ENCODE results near the gene PIR.

PIR gene

DNA sequence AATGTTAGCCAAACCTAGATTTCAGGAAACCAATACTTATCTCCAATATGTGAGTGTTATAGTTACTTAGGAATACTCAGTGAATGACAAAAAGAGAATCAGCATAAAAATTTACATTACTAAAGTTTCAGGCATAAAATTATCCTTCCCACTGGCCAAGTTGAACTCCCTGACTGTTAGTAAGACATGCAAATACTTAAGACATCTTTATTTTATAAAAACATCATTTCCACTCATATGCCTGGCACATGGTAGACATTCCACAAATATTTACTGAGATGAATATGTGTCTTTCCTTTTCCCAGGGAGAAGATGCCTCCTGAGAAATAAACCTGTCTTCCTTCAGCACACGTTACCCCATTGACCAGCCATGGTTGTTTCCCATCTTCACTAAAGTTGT, 116.2 kb downstream of the PIR start:
- TF ChIP-seq, protein P1, sequence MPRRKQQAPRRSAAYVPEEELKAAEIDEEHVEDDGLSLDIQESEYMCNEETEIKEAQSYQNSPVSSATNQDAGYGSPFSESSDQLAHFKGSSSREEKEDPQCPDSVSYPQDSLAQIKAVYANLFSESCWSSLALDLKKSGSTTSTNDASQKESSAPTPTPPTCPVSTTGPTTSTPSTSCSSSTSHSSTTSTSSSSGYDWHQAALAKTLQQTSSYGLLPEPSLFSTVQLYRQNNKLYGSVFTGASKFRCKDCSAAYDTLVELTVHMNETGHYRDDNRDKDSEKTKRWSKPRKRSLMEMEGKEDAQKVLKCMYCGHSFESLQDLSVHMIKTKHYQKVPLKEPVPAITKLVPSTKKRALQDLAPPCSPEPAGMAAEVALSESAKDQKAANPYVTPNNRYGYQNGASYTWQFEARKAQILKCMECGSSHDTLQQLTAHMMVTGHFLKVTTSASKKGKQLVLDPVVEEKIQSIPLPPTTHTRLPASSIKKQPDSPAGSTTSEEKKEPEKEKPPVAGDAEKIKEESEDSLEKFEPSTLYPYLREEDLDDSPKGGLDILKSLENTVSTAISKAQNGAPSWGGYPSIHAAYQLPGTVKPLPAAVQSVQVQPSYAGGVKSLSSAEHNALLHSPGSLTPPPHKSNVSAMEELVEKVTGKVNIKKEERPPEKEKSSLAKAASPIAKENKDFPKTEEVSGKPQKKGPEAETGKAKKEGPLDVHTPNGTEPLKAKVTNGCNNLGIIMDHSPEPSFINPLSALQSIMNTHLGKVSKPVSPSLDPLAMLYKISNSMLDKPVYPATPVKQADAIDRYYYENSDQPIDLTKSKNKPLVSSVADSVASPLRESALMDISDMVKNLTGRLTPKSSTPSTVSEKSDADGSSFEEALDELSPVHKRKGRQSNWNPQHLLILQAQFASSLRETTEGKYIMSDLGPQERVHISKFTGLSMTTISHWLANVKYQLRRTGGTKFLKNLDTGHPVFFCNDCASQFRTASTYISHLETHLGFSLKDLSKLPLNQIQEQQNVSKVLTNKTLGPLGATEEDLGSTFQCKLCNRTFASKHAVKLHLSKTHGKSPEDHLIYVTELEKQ (tag by site-specific recombination; IDR thresholded peaks at IDR 0.05; ENCODE audit: borderline replicate concordance), result no peak
- TF ChIP-seq ZNF777 (tag by site-specific recombination; IDR thresholded peaks at IDR 0.05; ENCODE audit: borderline replicate concordance) (no peak), ZBTB21 (tag by site-specific recombination; IDR thresholded peaks at IDR 0.05) (no peak), KLF1 (tag by site-specific recombination; IDR thresholded peaks at IDR 0.05) (no peak), HOXC10 (CRISPR knock-in tag; IDR thresholded peaks at IDR 0.05) (no peak), KLF7 (tag by site-specific recombination; IDR thresholded peaks at IDR 0.05; ENCODE audit: borderline replicate concordance) (no peak), ZNF341 (tag by site-specific recombination; IDR thresholded peaks at IDR 0.05; ENCODE audit: low read depth) (no peak), REPIN1 (tag by site-specific recombination; IDR thresholded peaks at IDR 0.05; ENCODE audit: low read depth) (no peak), ZNF174 (tag by site-specific recombination; IDR thresholded peaks at IDR 0.05) (no peak), ZNF707 (tag by site-specific recombination; IDR thresholded peaks at IDR 0.05) (no peak), KLF9 (tag by site-specific recombination; IDR thresholded peaks at IDR 0.05; ENCODE audit: low read depth) (no peak), ZFP69B (tag by site-specific recombination; IDR thresholded peaks at IDR 0.05) (no peak), ZNF19 (tag by site-specific recombination; IDR thresholded peaks at IDR 0.05; ENCODE audit: low read depth) (no peak)
- TF ChIP-seq, protein P2, sequence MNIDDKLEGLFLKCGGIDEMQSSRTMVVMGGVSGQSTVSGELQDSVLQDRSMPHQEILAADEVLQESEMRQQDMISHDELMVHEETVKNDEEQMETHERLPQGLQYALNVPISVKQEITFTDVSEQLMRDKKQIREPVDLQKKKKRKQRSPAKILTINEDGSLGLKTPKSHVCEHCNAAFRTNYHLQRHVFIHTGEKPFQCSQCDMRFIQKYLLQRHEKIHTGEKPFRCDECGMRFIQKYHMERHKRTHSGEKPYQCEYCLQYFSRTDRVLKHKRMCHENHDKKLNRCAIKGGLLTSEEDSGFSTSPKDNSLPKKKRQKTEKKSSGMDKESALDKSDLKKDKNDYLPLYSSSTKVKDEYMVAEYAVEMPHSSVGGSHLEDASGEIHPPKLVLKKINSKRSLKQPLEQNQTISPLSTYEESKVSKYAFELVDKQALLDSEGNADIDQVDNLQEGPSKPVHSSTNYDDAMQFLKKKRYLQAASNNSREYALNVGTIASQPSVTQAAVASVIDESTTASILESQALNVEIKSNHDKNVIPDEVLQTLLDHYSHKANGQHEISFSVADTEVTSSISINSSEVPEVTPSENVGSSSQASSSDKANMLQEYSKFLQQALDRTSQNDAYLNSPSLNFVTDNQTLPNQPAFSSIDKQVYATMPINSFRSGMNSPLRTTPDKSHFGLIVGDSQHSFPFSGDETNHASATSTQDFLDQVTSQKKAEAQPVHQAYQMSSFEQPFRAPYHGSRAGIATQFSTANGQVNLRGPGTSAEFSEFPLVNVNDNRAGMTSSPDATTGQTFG (tag by site-specific recombination; IDR thresholded peaks at IDR 0.05; ENCODE audit: borderline replicate concordance), result no peak
- TF ChIP-seq, protein P3, sequence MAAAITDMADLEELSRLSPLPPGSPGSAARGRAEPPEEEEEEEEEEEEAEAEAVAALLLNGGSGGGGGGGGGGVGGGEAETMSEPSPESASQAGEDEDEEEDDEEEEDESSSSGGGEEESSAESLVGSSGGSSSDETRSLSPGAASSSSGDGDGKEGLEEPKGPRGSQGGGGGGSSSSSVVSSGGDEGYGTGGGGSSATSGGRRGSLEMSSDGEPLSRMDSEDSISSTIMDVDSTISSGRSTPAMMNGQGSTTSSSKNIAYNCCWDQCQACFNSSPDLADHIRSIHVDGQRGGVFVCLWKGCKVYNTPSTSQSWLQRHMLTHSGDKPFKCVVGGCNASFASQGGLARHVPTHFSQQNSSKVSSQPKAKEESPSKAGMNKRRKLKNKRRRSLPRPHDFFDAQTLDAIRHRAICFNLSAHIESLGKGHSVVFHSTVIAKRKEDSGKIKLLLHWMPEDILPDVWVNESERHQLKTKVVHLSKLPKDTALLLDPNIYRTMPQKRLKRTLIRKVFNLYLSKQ (tag by site-specific recombination; IDR thresholded peaks at IDR 0.05; ENCODE audit: borderline replicate concordance), result no peak
- CTCF ChIA-PET, result no interaction called here
- H3K27ac ChIP-seq (ENCODE audit: extremely low read depth, low read depth, low read length), result no peak overlapping the region
- H3K36me3 ChIP-seq (ENCODE audit: control insufficient read depth in 2 of 2, insufficient read depth in 1 of 2, low read length in 2 of 2), result no peaks in the 10 kb centered on the region
- no peaks in the 10 kb centered on the region for H3K9me3 ChIP-seq (ENCODE audit: control insufficient read depth, insufficient read depth, low read depth, low read length)
- H3K4me3 ChIP-seq (ENCODE audit: low read depth, low read length), result no peak overlapping the region
- H3K4me1 ChIP-seq (ENCODE audit: control insufficient read depth, insufficient read depth, low read length), result no peaks in the 10 kb centered on the region
- POLR2A ChIA-PET, result no interaction called here

DNA sequence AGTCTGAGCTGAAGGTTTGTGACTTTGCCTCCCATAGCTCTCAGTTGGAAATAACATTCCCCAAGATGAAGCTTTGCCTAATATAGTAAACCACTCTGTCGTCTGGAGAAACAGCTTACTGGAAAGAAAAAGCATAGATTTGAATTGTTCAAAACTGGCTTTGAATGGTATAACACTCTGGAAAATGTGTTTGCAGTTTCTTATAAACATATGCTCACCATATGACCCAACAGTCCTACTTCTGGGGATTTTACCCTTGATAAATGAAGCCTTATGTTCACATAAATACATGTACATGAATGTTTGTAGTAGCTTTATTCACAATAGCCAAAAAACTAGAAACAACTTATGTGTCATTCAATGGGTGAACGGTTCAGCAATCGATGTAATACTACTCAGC, 119.2 kb downstream of the PIR start:
- no peaks in the 10 kb centered on the region for H3K4me1 ChIP-seq (ENCODE audit: control insufficient read depth, insufficient read depth, low read length)
- no peaks in the 10 kb centered on the region for H3K9me3 ChIP-seq (ENCODE audit: control insufficient read depth, insufficient read depth, low read depth, low read length)
- no peak overlapping the region for H3K4me3 ChIP-seq (ENCODE audit: low read depth, low read length)
- H3K36me3 ChIP-seq (ENCODE audit: control insufficient read depth in 2 of 2, insufficient read depth in 1 of 2, low read length in 2 of 2), result no peaks in the 10 kb centered on the region
- ChIA-PET CTCF (interaction anchor here (0.6 to 2.9 kb wide), 3 partner anchors 10 to 90 kb away, joined by 3 to 15 read pairs (median 3); partner anchors contain the start of gene VEGFD), POLR2A (no interaction called here)
- H3K27ac ChIP-seq (ENCODE audit: extremely low read depth, low read depth, low read length), result no peak overlapping the region
- TF ChIP-seq BCL11B (tag by site-specific recombination; IDR thresholded peaks at IDR 0.05; ENCODE audit: low read depth) (no peak), ZNF596 (tag by site-specific recombination; IDR thresholded peaks at IDR 0.05) (no peak), HOXD13 (CRISPR knock-in tag; IDR thresholded peaks at IDR 0.05; ENCODE audit: borderline replicate concordance) (no peak), BCL11A (tag by site-specific recombination; IDR thresholded peaks at IDR 0.05; ENCODE audit: low read depth) (no peak)
- TF ChIP-seq, protein P4, sequence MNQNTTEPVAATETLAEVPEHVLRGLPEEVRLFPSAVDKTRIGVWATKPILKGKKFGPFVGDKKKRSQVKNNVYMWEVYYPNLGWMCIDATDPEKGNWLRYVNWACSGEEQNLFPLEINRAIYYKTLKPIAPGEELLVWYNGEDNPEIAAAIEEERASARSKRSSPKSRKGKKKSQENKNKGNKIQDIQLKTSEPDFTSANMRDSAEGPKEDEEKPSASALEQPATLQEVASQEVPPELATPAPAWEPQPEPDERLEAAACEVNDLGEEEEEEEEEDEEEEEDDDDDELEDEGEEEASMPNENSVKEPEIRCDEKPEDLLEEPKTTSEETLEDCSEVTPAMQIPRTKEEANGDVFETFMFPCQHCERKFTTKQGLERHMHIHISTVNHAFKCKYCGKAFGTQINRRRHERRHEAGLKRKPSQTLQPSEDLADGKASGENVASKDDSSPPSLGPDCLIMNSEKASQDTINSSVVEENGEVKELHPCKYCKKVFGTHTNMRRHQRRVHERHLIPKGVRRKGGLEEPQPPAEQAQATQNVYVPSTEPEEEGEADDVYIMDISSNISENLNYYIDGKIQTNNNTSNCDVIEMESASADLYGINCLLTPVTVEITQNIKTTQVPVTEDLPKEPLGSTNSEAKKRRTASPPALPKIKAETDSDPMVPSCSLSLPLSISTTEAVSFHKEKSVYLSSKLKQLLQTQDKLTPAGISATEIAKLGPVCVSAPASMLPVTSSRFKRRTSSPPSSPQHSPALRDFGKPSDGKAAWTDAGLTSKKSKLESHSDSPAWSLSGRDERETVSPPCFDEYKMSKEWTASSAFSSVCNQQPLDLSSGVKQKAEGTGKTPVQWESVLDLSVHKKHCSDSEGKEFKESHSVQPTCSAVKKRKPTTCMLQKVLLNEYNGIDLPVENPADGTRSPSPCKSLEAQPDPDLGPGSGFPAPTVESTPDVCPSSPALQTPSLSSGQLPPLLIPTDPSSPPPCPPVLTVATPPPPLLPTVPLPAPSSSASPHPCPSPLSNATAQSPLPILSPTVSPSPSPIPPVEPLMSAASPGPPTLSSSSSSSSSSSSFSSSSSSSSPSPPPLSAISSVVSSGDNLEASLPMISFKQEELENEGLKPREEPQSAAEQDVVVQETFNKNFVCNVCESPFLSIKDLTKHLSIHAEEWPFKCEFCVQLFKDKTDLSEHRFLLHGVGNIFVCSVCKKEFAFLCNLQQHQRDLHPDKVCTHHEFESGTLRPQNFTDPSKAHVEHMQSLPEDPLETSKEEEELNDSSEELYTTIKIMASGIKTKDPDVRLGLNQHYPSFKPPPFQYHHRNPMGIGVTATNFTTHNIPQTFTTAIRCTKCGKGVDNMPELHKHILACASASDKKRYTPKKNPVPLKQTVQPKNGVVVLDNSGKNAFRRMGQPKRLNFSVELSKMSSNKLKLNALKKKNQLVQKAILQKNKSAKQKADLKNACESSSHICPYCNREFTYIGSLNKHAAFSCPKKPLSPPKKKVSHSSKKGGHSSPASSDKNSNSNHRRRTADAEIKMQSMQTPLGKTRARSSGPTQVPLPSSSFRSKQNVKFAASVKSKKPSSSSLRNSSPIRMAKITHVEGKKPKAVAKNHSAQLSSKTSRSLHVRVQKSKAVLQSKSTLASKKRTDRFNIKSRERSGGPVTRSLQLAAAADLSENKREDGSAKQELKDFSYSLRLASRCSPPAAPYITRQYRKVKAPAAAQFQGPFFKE (tag by site-specific recombination; IDR thresholded peaks at IDR 0.05; ENCODE audit: borderline replicate concordance), result no peak
- TF ChIP-seq, protein P5, sequence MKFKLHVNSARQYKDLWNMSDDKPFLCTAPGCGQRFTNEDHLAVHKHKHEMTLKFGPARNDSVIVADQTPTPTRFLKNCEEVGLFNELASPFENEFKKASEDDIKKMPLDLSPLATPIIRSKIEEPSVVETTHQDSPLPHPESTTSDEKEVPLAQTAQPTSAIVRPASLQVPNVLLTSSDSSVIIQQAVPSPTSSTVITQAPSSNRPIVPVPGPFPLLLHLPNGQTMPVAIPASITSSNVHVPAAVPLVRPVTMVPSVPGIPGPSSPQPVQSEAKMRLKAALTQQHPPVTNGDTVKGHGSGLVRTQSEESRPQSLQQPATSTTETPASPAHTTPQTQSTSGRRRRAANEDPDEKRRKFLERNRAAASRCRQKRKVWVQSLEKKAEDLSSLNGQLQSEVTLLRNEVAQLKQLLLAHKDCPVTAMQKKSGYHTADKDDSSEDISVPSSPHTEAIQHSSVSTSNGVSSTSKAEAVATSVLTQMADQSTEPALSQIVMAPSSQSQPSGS (tag by site-specific recombination; IDR thresholded peaks at IDR 0.05; ENCODE audit: low read depth), result no peak

Data from HEK293 (cell line).